K562 (cell line): Measurements from ENCODE around the gene OLR1. TPM values are rescaled to one million over a fixed set of nuclear protein-coding genes. Genes with fewer than 3 reads are reported as not detected.

Experiments used
- ATAC-seq: fragments of 200-7000 bp; cut with Tn5 transposase; 3 replicates; pipeline ENCODE4 v1.9.1; 2020; ENCODE audit warnings: moderate library complexity
- BruUV-seq: library from RNA; stranded (reverse); fragments of 400-500 nt; replicated peaks from 2 replicates; lab custom pipeline; 2021; lab: Mats Ljungman, UMichigan
- CTCF ChIA-PET: fragments of 300-600 bp; formaldehyde crosslinking; extraction: SDS; loops from one replicate; lab custom pipeline; 2021; ENCODE audit warnings: low intra/inter-chr PET ratio; lab: Yijun Ruan, JAX
- POLR2A ChIA-PET: fragments of 300-600, 350-650 bp; sonication (Branson Sonifier 250); formaldehyde crosslinking; extraction: SDS; loops from one replicate; lab custom pipeline; 2021; ENCODE audit warnings: antibody characterized with exemption, inconsistent platforms; lab: Yijun Ruan, JAX
- DNase-seq, 4 experiments: peaks; one replicate each; pipeline versions ENCODE4 v3.0.0 to v3.0.0-alpha.2; 2011 to 2018; ENCODE audit warnings: low spot score in 3 of 4, mixed read lengths in 3 of 4; ENCODE audit errors: extremely low read depth in 1 of 4
- FAIRE-seq: peaks from 2 replicates; lab custom pipeline; 2011; peaks lifted over from hg19 to GRCh38; lab: Jason Lieb, UNC
- H2AFZ ChIP-seq: 2 replicates; pipeline ENCODE4 v1.6.0; 2011; ENCODE audit warnings: low read depth, low read length, control low read depth, inconsistent platforms
- H3K27ac ChIP-seq: fragments of 200-600 bp; 3 replicates; pipeline ENCODE4 v1.8.0; 2011; ENCODE audit warnings: low read depth, mild to moderate bottlenecking, control low read depth, inconsistent platforms, low read length, moderate library complexity, mixed read lengths; ENCODE audit errors: extremely low read depth
- H3K27me3 ChIP-seq, 2 experiments: fragments of 300-600 bp in 1 of 2; 2 replicates in 1 of 2; 3 replicates in 1 of 2; pipeline versions ENCODE4 v1.6.0 to v1.8.0; 2011; ENCODE audit warnings: inconsistent platforms in 2 of 2, low read length in 2 of 2, mild to moderate bottlenecking in 1 of 2, mixed read lengths in 1 of 2, moderate library complexity in 1 of 2; ENCODE audit not compliant: control insufficient read depth in 2 of 2, insufficient read depth in 2 of 2
- H3K36me3 ChIP-seq: fragments of 300-600 bp; 3 replicates; pipeline ENCODE4 v1.8.0; 2011; ENCODE audit warnings: mild to moderate bottlenecking, low read length, inconsistent platforms; ENCODE audit not compliant: control insufficient read depth, insufficient read depth
- H3K4me1 ChIP-seq, 2 experiments: fragments of 200-600 bp in 1 of 2; replicated peaks in 1 of 2; 2 replicates in 1 of 2; 3 replicates in 1 of 2; pipeline versions ENCODE4 v1.5.1 to v1.8.0; 2011; ENCODE audit warnings: inconsistent platforms in 2 of 2, low read length in 2 of 2, mild to moderate bottlenecking in 1 of 2, mixed read lengths in 1 of 2, moderate library complexity in 1 of 2; ENCODE audit not compliant: control insufficient read depth in 2 of 2, insufficient read depth in 2 of 2
- H3K4me2 ChIP-seq: 2 replicates; pipeline ENCODE4 v1.6.1; 2011; ENCODE audit warnings: low read length, control low read depth, inconsistent platforms, mixed read lengths; ENCODE audit not compliant: insufficient read depth
- H3K4me3 ChIP-seq: fragments of 200-600 bp; sonication (generic), shearing (Covaris generic); 2 replicates; pipeline ENCODE4 v1.5.1; 2016; ENCODE audit warnings: control low read depth, inconsistent platforms
- H3K79me2 ChIP-seq: fragments of 200-600 bp; 3 replicates; pipeline ENCODE4 v1.8.0; 2011; ENCODE audit warnings: low read length, inconsistent platforms; ENCODE audit not compliant: control insufficient read depth, insufficient read depth
- H3K9ac ChIP-seq, 2 experiments: 2 replicates each; pipeline versions ENCODE4 v1.6.0 to v1.6.1; 2011; ENCODE audit warnings: low read depth in 2 of 2, low read length in 2 of 2, control low read depth in 1 of 2, inconsistent platforms in 1 of 2, mild to moderate bottlenecking in 1 of 2, mixed read lengths in 1 of 2; ENCODE audit not compliant: insufficient read depth in 1 of 2
- H3K9me1 ChIP-seq: one replicate; pipeline ENCODE4 v1.6.0; 2011; ENCODE audit warnings: inconsistent platforms, mild to moderate bottlenecking, low read length, moderate library complexity; ENCODE audit not compliant: control insufficient read depth, insufficient read depth
- H3K9me3 ChIP-seq: replicated peaks from 2 replicates; pipeline ENCODE4 v1.5.1; 2011; ENCODE audit warnings: low read depth, low read length, inconsistent platforms; ENCODE audit not compliant: control insufficient read depth, insufficient read depth
- H4K20me1 ChIP-seq: replicated peaks from 2 replicates; pipeline ENCODE4 v1.6.1; 2011; ENCODE audit warnings: low read length, inconsistent platforms, mixed read lengths; ENCODE audit not compliant: control insufficient read depth, insufficient read depth
- BRF1 ChIP-seq: IDR thresholded peaks from 3 replicates; pipeline ENCODE4 v1.6.1; 2011; ENCODE audit warnings: borderline replicate concordance, mild to moderate bottlenecking; ENCODE audit not compliant: insufficient read length; ENCODE audit errors: extremely low read depth
- EZH2 ChIP-seq: IDR thresholded peaks from 2 replicates; pipeline ENCODE4 v1.6.1; 2012; ENCODE audit warnings: low read depth, mild to moderate bottlenecking, inconsistent platforms, low read length, borderline replicate concordance
- FUS ChIP-seq: fragments of 200-400 bp; formaldehyde crosslinking; optimal IDR thresholded peaks from 2 replicates; pipeline ENCODE3; 2017; ENCODE audit warnings: low read depth, low read length
- KLF10 ChIP-seq: fragments of 250-450 bp; sonication (Bioruptor Pico); IDR thresholded peaks from 2 replicates; pipeline ENCODE4 v1.6.1; 2021; ENCODE audit warnings: matching md5 sums
- MCM2 ChIP-seq: fragments of 450-650 bp; IDR thresholded peaks from 2 replicates; pipeline ENCODE4 v1.6.1; 2017; ENCODE audit warnings: low read depth, mild to moderate bottlenecking
- MTA3 ChIP-seq: fragments of 450-650 bp; formaldehyde crosslinking; IDR thresholded peaks from 2 replicates; pipeline ENCODE4 v1.6.1; 2017; ENCODE audit warnings: mild to moderate bottlenecking, borderline replicate concordance
- PCBP2 ChIP-seq: fragments of 200-400 bp; formaldehyde crosslinking; IDR thresholded peaks from 2 replicates; pipeline ENCODE4 v1.6.1; 2018; ENCODE audit warnings: low read length, low read depth, mild to moderate bottlenecking, moderate library complexity; ENCODE audit not compliant: poor library complexity, severe bottlenecking
- POLR2H ChIP-seq: IDR thresholded peaks from 2 replicates; pipeline ENCODE4 v1.6.1; 2016; ENCODE audit warnings: missing genetic modification characterization, low read depth, mild to moderate bottlenecking, control low read depth, missing compliant biosample characterization, moderate library complexity
- PTTG1 ChIP-seq: fragments of 450-650 bp; IDR thresholded peaks from 2 replicates; pipeline ENCODE4 v1.6.1; 2016; ENCODE audit warnings: low read depth, mild to moderate bottlenecking, missing genetic modification characterization, missing compliant biosample characterization
- SIN3A ChIP-seq, 2 experiments: fragments of 150-350 bp in 1 of 2; IDR thresholded peaks; 2 replicates each; pipeline ENCODE4 v1.6.1; 2011 to 2016; ENCODE audit warnings: borderline replicate concordance in 2 of 2, low read depth in 2 of 2, low read length in 2 of 2, mild to moderate bottlenecking in 2 of 2, moderate library complexity in 2 of 2; ENCODE audit not compliant: control insufficient read depth in 1 of 2
- ZFP30 ChIP-seq: fragments of 250-450 bp; sonication (Bioruptor Pico); IDR thresholded peaks from 2 replicates; pipeline ENCODE4 v1.8.0; 2022; ENCODE audit warnings: moderate library complexity, mild to moderate bottlenecking, inconsistent platforms, borderline replicate concordance
- ZNF124 ChIP-seq: sonication (generic); formaldehyde crosslinking; IDR thresholded peaks from 2 replicates; pipeline ENCODE4 v1.8.1; 2022; ENCODE audit warnings: missing genetic modification reagents
- ZNF24 ChIP-seq: fragments of 450-650 bp; IDR thresholded peaks from 2 replicates; pipeline ENCODE4 v1.6.1; 2016
- ZNF282 ChIP-seq: sonication (generic); formaldehyde crosslinking; IDR thresholded peaks from 2 replicates; pipeline ENCODE4 v1.8.1; 2023; ENCODE audit warnings: missing genetic modification reagents
- WGBS: fragments of 100-300 bp; shearing (Covaris generic); methylation state at CpG from one replicate; pipeline ENCODE4 v1.1.6; 2016; ENCODE audit warnings: low coverage, mixed read lengths; ENCODE audit not compliant: insufficient coverage; ENCODE audit errors: missing lambda C conversion rate; 5-methylcytosine and 5-hydroxymethylcytosine counted together
- in situ Hi-C: fragments of 300-500 bp; cut with MboI; formaldehyde crosslinking; loops from 4 replicates; pipeline ENCODE4 v1.15.0; 2018; ENCODE audit warnings: inconsistent platforms, mixed read lengths
- intact Hi-C: fragments of 100-400 bp; cut with micrococcal nuclease; formaldehyde crosslinking; loops from 2 replicates; pipeline ENCODE4 v1.14.2; 2022
- polyA plus RNA-seq, 8 experiments: library from polyadenylated mRNA; depleted of rRNA in 4 of 8; stranded (reverse) in 5 of 8; unstranded in 3 of 8; fragments of >200 nt; fragmentation: Nextera tagmentation in 2 of 8; fragmentation: Illumina TruSeq in 1 of 8; extraction: Ambion mirVana in 2 of 8; extraction: Trizol in 1 of 8; gene quantifications; 2 replicates each; pipeline versions ENCODE4 v1.2.1 to v1.2.3, GENCODE V29; 2011 to 2014; ENCODE audit warnings: inconsistent platforms in 1 of 8, missing spikeins in 1 of 8
- total RNA-seq, 7 experiments: library from RNA; depleted of rRNA in 6 of 7; stranded (reverse); fragments of >200 nt in 6 of 7; fragmentation: Illumina TruSeq in 2 of 7; extraction: Trizol in 2 of 7; gene quantifications; 2 replicates each; pipeline versions ENCODE4 v1.2.1 to v1.2.3, GENCODE V29; 2011 to 2021; ENCODE audit warnings: low replicate concordance in 1 of 7
- TF ChIP-seq, protein P1 (sequence below): fragments of 450-650 bp; formaldehyde crosslinking; IDR thresholded peaks from 2 replicates; pipeline ENCODE4 v1.4.0; 2022; ENCODE audit warnings: missing genetic modification characterization
- TF ChIP-seq, protein P2 (sequence below): sonication (generic); formaldehyde crosslinking; IDR thresholded peaks from 2 replicates; pipeline ENCODE4 v1.8.1; 2022; ENCODE audit warnings: missing genetic modification reagents
- TF ChIP-seq, protein P3 (sequence below): sonication (generic); formaldehyde crosslinking; IDR thresholded peaks from 2 replicates; pipeline ENCODE4 v1.8.0; 2022; ENCODE audit warnings: mild to moderate bottlenecking, missing genetic modification reagents

Gene OLR1
- total and polyA plus RNA-seq, 9 of the 15 experiments (the other 6 are each of a cell fraction or from before 2014, with no cell fraction given) = not detected

DNA sequence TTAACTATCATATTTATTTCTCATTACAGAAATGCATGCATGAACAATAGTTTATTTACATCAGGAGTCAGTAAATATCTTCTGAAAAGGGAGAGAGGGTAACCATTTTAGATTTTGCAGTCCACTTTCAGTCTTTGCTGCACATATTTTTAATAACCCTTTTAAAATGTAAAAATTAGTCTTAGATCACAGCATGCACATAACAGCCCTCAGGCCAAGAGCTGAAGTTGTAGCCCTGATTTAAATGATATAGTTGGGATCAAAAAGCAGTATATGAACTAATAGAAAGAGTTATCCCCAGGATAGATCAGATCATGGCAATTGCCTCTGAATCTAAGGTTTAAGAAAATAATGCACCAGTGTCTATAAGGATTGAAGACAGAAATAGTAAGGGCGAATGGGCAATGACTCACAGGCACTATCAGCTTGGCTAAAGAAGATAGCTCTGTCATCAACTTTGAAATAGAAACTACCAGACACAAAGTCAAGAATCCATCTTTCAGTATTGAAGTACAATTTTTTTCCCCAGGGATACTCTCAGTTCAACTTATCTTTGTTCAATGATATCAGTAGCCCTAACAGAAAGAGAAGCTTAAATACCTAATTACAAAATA lies 28.8 kb downstream of the OLR1 start (continued):
- TF ChIP-seq PCBP2 = no peak
- TF ChIP-seq ZFP30 (CRISPR knock-in tag) = no peak
- TF ChIP-seq ZNF124 (CRISPR knock-in tag) = no peak
- TF ChIP-seq, protein P1, sequence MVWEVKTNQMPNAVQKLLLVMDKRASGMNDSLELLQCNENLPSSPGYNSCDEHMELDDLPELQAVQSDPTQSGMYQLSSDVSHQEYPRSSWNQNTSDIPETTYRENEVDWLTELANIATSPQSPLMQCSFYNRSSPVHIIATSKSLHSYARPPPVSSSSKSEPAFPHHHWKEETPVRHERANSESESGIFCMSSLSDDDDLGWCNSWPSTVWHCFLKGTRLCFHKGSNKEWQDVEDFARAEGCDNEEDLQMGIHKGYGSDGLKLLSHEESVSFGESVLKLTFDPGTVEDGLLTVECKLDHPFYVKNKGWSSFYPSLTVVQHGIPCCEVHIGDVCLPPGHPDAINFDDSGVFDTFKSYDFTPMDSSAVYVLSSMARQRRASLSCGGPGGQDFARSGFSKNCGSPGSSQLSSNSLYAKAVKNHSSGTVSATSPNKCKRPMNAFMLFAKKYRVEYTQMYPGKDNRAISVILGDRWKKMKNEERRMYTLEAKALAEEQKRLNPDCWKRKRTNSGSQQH (CRISPR knock-in tag) = no peak

DNA sequence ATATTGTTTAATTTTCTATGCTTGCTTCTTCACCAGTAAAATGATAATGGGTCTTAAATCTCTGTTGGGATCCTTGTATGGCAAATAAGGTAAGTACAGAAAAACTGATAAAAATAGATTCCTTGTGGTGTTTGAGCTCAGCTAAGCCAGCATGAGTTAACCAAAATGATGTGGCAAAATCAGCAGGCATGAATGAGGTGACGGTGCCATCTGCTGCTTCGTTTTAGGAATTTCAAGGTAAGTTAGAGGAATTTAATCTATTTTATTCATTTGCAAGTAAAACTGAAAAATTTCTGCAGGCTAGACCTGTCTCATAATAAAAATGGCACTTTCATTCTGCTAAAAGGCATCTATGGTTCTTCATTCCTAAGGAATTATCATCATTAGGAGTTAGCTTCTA lies 31.9 kb downstream of the OLR1 start:
- intact Hi-C loops = loop anchor here (2.0 kb wide), 1 partner anchor 389 kb away; no protein-coding TSS in a partner anchor
- no peaks in the 10 kb centered on the region for H3K36me3 ChIP-seq
- POLR2A ChIA-PET = no interaction called here
- H3K27me3 ChIP-seq = no peaks in the 10 kb centered on the region; a peak in 1 of 5 replicates
- DNase-seq (peak in 2 of 4 experiments; percentile 7 to 44), FAIRE-seq (no peak), ATAC-seq (no peak)
- BruUV-seq = no TSS peak
- no peaks in the 10 kb centered on the region for H3K4me1 ChIP-seq
- H3K79me2 ChIP-seq = no peaks in the 10 kb centered on the region
- no peak overlapping the region for H3K9ac ChIP-seq
- H3K27ac ChIP-seq = no peak overlapping the region
- H4K20me1 ChIP-seq = no peaks in the 10 kb centered on the region
- in situ Hi-C loops = loop anchor here (5.0 to 25.0 kb wide), 2 partner anchors 328 to 393 kb away; no protein-coding TSS in a partner anchor
- CTCF ChIA-PET = interaction anchor here (0.7 to 1.8 kb wide), 3 partner anchors 131 to 506 kb away, joined by 3 to 6 read pairs (median 3); no protein-coding TSS in a partner anchor
- no peak overlapping the region for H2AFZ ChIP-seq
- no peaks in the 10 kb centered on the region for H3K9me1 ChIP-seq
- H3K4me2 ChIP-seq = no peak overlapping the region
- no peaks in the 10 kb centered on the region for H3K9me3 ChIP-seq
- WGBS = no CpG with 5 or more reads among the region's 2 CpGs
- H3K4me3 ChIP-seq = no peak overlapping the region
- TF ChIP-seq MTA3 = no peak
- TF ChIP-seq, protein P2, sequence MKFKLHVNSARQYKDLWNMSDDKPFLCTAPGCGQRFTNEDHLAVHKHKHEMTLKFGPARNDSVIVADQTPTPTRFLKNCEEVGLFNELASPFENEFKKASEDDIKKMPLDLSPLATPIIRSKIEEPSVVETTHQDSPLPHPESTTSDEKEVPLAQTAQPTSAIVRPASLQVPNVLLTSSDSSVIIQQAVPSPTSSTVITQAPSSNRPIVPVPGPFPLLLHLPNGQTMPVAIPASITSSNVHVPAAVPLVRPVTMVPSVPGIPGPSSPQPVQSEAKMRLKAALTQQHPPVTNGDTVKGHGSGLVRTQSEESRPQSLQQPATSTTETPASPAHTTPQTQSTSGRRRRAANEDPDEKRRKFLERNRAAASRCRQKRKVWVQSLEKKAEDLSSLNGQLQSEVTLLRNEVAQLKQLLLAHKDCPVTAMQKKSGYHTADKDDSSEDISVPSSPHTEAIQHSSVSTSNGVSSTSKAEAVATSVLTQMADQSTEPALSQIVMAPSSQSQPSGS = no peak
- TF ChIP-seq ZNF282 (CRISPR knock-in tag) = no peak
- TF ChIP-seq ZNF24 = no peak
- no peak for TF ChIP-seq MCM2
- no peak for TF ChIP-seq SIN3A (IDR thresholded peaks at IDR 0.05; ENCODE audit: borderline replicate concordance in 2 of 2, control insufficient read depth in 1 of 2, low read depth in 2 of 2, low read length in 2 of 2)
- no peak for TF ChIP-seq EZH2
- no peak for TF ChIP-seq PTTG1 (tag)
- no peak for TF ChIP-seq POLR2H
- no peak for TF ChIP-seq BRF1
- TF ChIP-seq, protein P3, sequence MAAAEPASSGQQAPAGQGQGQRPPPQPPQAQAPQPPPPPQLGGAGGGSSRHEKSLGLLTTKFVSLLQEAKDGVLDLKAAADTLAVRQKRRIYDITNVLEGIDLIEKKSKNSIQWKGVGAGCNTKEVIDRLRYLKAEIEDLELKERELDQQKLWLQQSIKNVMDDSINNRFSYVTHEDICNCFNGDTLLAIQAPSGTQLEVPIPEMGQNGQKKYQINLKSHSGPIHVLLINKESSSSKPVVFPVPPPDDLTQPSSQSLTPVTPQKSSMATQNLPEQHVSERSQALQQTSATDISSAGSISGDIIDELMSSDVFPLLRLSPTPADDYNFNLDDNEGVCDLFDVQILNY (CRISPR knock-in tag) = no peak
- TF ChIP-seq FUS = no peak
- no peak for TF ChIP-seq KLF10 (CRISPR knock-in tag)
